ENCODE data around the gene QPRT.
"Not testable (repeated sequence)": the region's sequence is repeated elsewhere in the genome, so short reads cannot be mapped to it uniquely, and the experiment has no call there.

Gene QPRT

DNA sequence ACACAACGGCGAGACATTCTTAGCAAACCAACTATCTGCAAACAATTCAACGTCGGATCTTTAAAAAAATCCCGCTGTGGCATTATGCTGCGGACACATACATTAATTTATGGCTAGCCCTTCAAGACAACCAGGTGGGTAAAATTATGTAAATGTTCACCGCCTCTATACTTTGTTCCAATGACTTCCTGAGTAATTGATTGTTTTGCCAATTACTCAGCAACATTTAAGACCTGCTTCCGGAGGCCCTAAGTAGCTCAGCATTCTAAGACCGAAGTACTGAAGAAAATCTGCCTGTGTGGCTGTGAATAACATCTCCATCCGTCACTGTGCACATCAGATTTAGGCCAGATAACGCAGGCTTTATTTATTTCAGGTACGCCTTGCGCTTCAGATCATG is 23.3 kb downstream of the QPRT start:
- Histone ChIP-seq H3K4me1 (peaks cover 3% of the 10 kb centered on the region; the same call in 1 of the 2 replicates), H3K27me3 (ENCODE audit: low read depth) (no peaks in the 10 kb centered on the region), H3K9me3 (no peaks in the 10 kb centered on the region; the same call in 1 of the 2 replicates), H3K36me3 (replicated peaks) (no peaks in the 10 kb centered on the region), H3K4me3 (no peak overlapping the region)
- in situ Hi-C loops (cut with MboI; ENCODE audit: low sequenced_read_pairs): no loop called here
- DNase-seq (ENCODE audit: low spot score in 2 of 2): no peak

DNA sequence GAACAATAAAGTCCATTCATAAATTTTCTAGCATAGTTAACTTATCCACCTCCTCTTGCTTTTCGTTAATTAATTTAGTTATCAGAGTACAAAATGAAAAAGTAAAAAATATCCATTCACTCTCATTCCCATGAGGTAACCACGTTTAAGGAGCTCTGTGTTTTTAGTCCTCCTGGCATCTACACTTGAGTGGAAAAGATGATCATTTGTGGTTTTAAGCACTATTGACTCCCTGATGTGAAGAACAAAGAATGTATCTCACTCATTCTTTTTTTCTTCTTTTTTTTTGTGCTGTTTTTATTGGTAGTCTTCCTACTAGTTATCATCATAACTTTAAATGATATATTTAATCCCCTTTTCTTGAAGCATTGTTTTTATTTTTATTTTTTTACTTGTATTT is 26.1 kb downstream of the QPRT start:
- no peaks in the 10 kb centered on the region for H3K27me3 ChIP-seq (ENCODE audit: low read depth)
- peaks cover 3% of the 10 kb centered on the region; the same call in 1 of the 2 replicates for H3K9me3 ChIP-seq
- no peak for DNase-seq (ENCODE audit: low spot score in 2 of 2)
- no peak overlapping the region for H3K4me3 ChIP-seq
- in situ Hi-C loops (cut with MboI; ENCODE audit: low sequenced_read_pairs): no loop called here
- no peaks in the 10 kb centered on the region for H3K36me3 ChIP-seq (replicated peaks)
- H3K4me1 ChIP-seq: peaks cover 3% of the 10 kb centered on the region; the same call in 1 of the 2 replicates

DNA sequence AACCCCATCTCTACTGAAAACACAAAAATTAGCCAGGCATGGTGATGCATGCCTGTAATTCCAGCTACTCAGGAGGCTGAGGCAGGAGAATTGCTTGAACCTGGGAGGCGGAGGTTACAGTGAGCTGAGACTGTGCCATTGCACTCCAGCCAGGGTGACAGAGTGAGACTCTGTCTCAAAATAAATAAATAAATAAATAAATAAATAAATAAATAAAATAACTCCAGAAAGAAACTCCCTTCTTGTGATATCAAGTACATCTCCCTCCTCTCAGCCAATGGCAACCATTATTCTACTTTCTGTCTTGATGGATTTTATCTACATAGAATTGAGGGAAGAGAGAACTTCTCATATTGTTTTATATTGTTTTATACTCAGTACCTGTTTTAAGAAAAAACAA is 28.2 kb downstream of the QPRT start:
- DNase-seq (ENCODE audit: low spot score in 2 of 2); in situ Hi-C loops (cut with MboI; ENCODE audit: low sequenced_read_pairs); H3K27me3 ChIP-seq (ENCODE audit: low read depth); H3K9me3 ChIP-seq; H3K36me3 ChIP-seq (replicated peaks); H3K4me3 ChIP-seq; H3K4me1 ChIP-seq: not testable (repeated sequence)

DNA sequence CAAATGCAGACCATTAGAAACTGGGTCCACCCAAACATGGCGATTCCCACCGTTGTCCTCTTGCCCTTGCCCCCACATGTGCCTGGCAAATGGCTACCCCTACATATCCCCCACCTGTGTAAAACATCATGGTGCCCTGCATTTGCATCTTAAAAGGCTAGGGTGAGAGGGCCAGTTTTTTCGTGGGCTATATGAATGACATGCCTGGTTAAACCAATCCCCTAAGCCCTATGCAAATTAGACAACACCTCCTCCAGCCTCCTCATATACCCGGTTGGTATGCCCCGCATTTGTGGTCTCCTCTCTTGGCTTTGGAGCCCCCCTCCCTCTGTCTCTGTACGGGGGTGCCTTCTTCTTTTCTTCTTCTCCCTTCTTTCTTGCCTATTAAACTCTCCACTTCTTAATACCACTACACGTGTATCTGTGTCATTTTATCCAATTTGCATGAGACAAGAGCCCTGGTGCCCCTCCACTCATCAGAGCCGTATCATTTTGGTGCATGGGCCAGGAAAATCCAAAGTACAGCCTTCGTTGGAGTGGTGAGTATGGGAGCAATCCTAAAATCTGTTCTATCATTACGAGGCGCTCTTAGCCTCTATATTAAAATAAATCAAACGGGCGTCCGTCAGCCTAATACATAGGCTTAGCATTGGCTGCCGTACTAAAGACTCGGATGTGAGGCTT is 30.1 kb downstream of the QPRT start:
- H3K4me3 ChIP-seq: no peak overlapping the region

DNA sequence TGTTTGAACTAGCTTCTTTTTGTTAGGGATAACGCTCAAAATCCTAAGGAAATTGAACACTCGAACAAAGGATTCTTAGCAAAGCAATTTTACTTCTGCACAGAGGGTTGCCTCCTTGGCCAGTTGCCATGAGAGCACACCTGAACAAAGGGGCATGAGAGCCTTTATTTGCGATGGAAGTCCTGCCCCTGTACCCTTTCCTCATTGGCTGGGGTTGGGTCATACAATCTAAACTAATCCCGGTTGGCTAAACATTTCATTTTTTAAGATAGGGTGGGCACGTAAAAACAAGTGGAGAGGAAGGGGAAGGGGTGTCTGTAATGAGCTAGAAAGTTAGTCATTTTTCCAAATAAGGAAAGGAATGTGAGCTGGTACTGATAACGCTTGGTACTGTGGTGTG is 30.7 kb downstream of the QPRT start:
- H3K27me3 ChIP-seq (ENCODE audit: low read depth); H3K4me1 ChIP-seq; H3K36me3 ChIP-seq (replicated peaks); H3K9me3 ChIP-seq; DNase-seq (ENCODE audit: low spot score in 2 of 2); in situ Hi-C loops (cut with MboI; ENCODE audit: low sequenced_read_pairs); H3K4me3 ChIP-seq: not testable (repeated sequence)

More for the DNA sequence above, 30.1 kb downstream of the QPRT start:
- in situ Hi-C loops (cut with MboI; ENCODE audit: low sequenced_read_pairs): no loop called here
- Histone ChIP-seq H3K27me3 (ENCODE audit: low read depth) (no peaks in the 10 kb centered on the region), H3K9me3 (peaks cover 3% of the 10 kb centered on the region; the same call in 1 of the 2 replicates), H3K4me1 (peaks cover 3% of the 10 kb centered on the region), H3K36me3 (replicated peaks) (no peaks in the 10 kb centered on the region)
- DNase-seq (ENCODE audit: low spot score in 2 of 2): no peak

DNA sequence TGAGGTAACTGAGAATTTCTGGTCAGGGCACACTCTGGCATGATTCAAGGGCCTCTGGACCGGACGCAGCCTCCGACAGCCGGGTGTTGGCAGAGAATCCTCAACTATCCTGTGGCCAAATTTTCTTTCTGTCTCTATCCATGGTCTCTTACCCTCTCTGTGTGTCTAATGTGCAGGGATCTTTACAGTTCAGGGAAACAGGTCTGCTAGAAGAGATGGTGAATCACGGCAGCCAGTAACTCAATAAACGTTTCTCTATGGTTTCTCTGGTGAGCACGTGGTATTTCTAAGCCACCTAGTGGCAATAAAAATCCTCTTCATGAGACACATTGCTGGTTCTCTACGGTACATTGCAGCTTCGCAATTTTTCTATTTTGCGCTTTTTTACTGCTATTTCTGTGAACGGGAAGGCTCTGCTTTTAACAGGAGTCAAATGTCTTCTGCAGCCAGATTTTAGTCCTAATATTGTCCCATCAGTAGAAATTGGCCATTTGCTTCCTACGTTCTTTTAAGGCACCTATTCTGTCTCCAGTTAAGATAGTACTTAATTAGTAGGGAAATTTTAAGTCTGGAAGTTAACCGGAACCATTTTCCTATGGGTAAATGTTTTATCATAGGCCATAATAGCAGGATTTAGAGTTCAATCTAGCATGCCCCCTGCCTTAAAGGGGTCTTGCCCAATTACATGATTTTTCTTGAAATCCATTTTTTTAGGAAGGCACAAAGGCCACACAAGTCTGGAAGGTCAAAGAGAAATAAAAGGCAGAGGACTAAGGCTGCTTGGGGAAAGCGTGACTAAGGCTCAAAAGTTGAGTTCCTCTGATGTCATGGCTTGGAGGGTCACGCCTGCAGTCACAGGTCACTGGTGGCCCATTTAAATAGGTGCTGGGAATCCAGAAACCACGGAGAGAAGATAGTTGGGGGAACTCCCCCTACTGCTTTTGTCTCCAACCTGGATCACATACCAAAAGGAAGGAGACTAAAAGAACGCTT is 31.5 kb downstream of the QPRT start:
- peak; percentile 41 to 62 for DNase-seq (ENCODE audit: low spot score in 2 of 2)
- Histone ChIP-seq H3K9me3 (peaks cover 3% of the 10 kb centered on the region; the same call in 1 of the 2 replicates), H3K36me3 (replicated peaks) (no peaks in the 10 kb centered on the region), H3K27me3 (ENCODE audit: low read depth) (no peaks in the 10 kb centered on the region), H3K4me3 (no peak overlapping the region), H3K4me1 (peaks cover 3% of the 10 kb centered on the region)
- in situ Hi-C loops (cut with MboI; ENCODE audit: low sequenced_read_pairs): no loop called here

DNA sequence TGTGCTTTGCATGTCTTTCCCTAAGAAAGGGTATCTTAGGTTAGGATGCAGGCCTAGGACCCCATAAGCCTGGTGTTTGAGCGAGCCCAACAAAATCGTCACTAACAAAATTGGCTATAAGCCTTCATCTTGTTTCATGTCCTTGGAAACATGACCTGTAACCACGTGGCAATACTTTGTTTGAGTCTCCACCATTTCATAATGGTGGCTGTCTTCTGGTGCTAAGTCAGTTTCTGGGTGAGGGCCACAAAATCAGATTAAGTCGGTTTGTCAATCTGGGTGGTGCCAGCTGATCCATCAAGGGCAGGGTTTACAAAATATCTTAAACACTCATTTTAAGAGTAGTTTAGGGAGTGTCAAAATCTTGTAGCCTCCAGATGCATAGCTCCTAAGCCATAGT is 33.8 kb downstream of the QPRT start:
- in situ Hi-C loops (cut with MboI; ENCODE audit: low sequenced_read_pairs): no loop called here

DNA sequence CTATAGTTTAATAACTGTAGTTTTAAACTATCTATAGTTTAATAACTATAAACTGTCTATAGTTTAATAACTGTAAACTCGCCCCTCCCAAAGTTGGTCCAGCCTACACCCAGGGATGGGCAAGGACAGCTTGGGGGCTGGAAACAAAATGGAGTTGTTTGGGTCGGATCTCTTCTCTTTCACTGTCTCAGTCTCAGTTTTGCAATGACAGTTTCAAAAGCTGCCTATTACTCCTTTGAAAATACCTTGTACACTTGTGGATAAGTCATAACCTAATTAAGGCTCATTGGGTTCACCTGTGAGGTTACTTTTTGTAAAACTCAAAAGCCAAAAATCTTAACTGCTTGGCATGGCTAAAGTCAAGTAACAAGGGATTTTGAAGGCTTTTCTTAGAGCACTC is 35.4 kb downstream of the QPRT start:
- Histone ChIP-seq H3K4me3 (no peak overlapping the region), H3K27me3 (ENCODE audit: low read depth) (no peaks in the 10 kb centered on the region), H3K36me3 (replicated peaks) (no peaks in the 10 kb centered on the region), H3K4me1 (peaks cover 3% of the 10 kb centered on the region), H3K9me3 (no peaks in the 10 kb centered on the region)
- in situ Hi-C loops (cut with MboI; ENCODE audit: low sequenced_read_pairs): no loop called here
- no peak for DNase-seq (ENCODE audit: low spot score in 2 of 2)

More for the DNA sequence above, 33.8 kb downstream of the QPRT start:
- H3K9me3 ChIP-seq: peaks cover 3% of the 10 kb centered on the region; the same call in 1 of the 2 replicates
- peaks cover 3% of the 10 kb centered on the region for H3K4me1 ChIP-seq
- H3K4me3 ChIP-seq: no peak overlapping the region
- DNase-seq (ENCODE audit: low spot score in 2 of 2): no peak
- no peaks in the 10 kb centered on the region for H3K27me3 ChIP-seq (ENCODE audit: low read depth)
- no peaks in the 10 kb centered on the region for H3K36me3 ChIP-seq (replicated peaks)

DNA sequence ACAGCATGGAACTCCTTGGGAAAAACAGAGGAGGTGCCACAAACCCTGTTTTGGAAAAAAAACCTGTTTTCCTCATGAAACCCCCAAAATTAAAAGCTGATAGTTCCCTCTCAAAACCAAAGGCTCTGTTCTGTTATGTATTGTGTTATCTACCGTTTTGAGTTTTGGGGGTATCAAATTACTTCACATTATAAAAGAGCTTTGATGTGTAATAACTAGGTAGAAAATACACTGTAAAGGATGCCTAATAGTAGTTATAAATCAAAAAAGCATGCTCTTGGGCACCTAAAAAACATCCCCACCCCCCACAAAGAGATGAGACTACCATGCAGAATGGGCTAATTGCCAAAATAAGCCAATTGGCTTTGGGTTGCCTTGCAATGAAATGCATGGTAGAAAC is 36.0 kb downstream of the QPRT start:
- H3K4me1 ChIP-seq: peaks cover 3% of the 10 kb centered on the region
- H3K9me3 ChIP-seq: no peaks in the 10 kb centered on the region
- no peak overlapping the region for H3K4me3 ChIP-seq
- in situ Hi-C loops (cut with MboI; ENCODE audit: low sequenced_read_pairs): no loop called here
- no peaks in the 10 kb centered on the region for H3K27me3 ChIP-seq (ENCODE audit: low read depth)
- DNase-seq (ENCODE audit: low spot score in 2 of 2): no peak
- no peaks in the 10 kb centered on the region for H3K36me3 ChIP-seq (replicated peaks)

DNA sequence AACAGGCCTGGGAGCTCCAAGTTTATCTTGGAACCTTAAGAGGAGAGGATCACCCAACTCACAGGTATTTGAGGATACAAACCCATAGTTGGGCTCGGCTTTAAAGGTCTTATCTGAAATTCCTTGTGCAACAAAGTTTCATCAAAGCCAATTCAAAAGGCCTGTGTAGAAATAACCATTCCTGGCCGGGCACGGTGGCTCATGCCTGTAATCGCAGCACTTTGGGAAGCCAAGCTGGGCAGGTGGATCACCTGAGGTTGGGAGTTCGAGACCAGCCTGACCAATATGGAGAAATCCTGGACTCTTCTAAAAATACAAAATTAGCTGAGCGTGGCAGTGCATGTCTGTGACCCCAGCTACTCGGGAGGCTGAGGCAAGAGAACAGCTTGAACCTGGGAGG is 38.1 kb downstream of the QPRT start:
- Histone ChIP-seq H3K27me3 (ENCODE audit: low read depth) (no peaks in the 10 kb centered on the region), H3K36me3 (replicated peaks) (no peaks in the 10 kb centered on the region), H3K4me1 (peaks cover 3% of the 10 kb centered on the region), H3K9me3 (no peaks in the 10 kb centered on the region), H3K4me3 (no peak overlapping the region)
- DNase-seq (ENCODE audit: low spot score in 2 of 2): no peak
- in situ Hi-C loops (cut with MboI; ENCODE audit: low sequenced_read_pairs): no loop called here

DNA sequence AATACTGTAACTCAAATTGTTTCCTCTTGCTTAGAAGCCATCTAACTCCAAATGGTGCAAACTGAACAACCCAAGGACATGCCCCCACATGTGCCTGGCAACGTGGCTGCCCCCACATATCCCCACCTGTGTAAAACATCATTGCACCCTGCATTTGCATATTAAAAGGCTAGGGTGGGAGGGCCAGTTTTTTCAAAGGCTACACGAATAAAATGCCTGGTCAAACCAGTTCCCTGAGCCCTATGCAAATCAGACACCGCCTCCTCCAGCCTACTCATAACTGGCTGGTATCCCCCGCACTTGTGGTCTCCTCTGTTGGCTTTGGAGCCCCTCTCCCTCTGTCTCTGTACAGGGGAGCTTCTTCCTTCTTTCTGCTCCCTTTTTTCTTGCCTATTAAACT is 40.1 kb downstream of the QPRT start:
- in situ Hi-C loops (cut with MboI; ENCODE audit: low sequenced_read_pairs): no loop called here
- H3K36me3 ChIP-seq (replicated peaks): no peaks in the 10 kb centered on the region
- H3K4me1 ChIP-seq: no peaks in the 10 kb centered on the region; the same call in 1 of the 2 replicates
- no peaks in the 10 kb centered on the region for H3K9me3 ChIP-seq
- DNase-seq (ENCODE audit: low spot score in 2 of 2): peak in 1 of 2 experiments; percentile 21
- H3K4me3 ChIP-seq: no peak overlapping the region
- no peaks in the 10 kb centered on the region for H3K27me3 ChIP-seq (ENCODE audit: low read depth)

DNA sequence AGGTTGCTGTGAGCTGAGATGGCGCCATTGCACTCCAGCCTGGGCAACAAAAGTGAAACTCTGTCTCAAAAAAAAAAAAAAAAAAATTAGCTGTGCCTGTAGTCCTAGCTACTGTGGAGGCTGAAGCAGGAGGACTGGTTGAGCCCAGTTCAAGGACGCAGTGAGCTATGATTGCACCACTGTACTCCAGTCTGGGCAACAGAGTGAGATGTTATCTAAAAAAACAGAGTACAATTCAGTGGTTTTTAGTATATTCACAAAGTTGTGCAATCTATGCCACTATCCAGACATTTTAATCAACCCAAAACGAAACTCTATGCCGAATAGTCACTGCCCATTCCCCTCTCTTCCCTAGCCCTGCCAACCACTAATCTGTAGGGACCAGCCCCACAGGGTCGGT is 41.7 kb downstream of the QPRT start:
- Histone ChIP-seq H3K36me3 (replicated peaks) (no peaks in the 10 kb centered on the region), H3K4me3 (no peak overlapping the region), H3K9me3 (no peaks in the 10 kb centered on the region), H3K27me3 (ENCODE audit: low read depth) (no peaks in the 10 kb centered on the region), H3K4me1 (no peaks in the 10 kb centered on the region; the same call in 1 of the 2 replicates)
- in situ Hi-C loops (cut with MboI; ENCODE audit: low sequenced_read_pairs): no loop called here
- DNase-seq (ENCODE audit: low spot score in 2 of 2): no peak

DNA sequence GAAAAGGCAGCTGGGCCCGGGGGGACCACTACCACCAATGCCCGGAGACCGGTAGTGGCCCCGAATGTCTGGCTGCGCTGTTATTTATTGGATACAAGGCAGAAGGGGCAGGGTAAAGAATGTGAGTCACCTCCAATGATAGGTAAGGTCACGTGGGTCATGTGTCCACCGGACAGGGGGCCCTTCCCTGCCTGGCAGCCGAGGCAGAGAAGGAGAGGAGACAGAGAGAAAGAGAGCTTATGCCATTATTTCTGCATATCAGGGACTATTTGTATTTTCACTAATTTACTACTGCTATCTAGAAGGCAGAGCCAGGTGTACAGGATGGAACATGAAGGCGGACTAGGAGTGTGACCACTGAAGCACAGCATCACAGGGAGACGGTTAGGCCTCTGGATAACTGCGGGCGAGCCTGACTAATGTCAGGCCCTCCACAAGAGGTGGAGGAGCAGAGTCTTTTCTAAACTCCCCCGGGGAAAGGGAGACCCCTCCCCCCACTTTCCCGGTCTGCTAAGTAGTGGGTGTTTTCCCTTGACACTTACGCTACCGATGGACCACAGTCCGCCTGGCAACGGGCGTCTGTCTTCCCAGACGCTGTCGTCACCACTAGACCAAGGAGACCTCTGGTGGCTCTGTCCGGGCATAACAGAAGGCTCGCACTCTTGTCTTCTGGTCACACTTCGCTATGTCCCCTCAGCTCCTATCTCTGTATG is 42.3 kb downstream of the QPRT start:
- peak; percentile 65 to 80 for DNase-seq (ENCODE audit: low spot score in 2 of 2)
- H3K9me3 ChIP-seq; H3K4me1 ChIP-seq; H3K4me3 ChIP-seq; H3K27me3 ChIP-seq (ENCODE audit: low read depth); in situ Hi-C loops (cut with MboI; ENCODE audit: low sequenced_read_pairs); H3K36me3 ChIP-seq (replicated peaks): not testable (repeated sequence)
